MM.1S (cell line): ENCODE data around the gene TMEM184A.
A peak's percentile ranks its signal among the peaks of the same experiment; 100 is the strongest.

Source experiments
- DNase-seq: peaks from one replicate; pipeline ENCODE4 v3.0.0-alpha.2; 2015
- H2AFZ ChIP-seq: fragments of 300-600 bp; sonication (generic); 2 replicates; pipeline ENCODE4 v1.6.0; 2016; ENCODE audit warnings: antibody characterized with exemption, low read length
- H3F3A ChIP-seq: fragments of 300-600 bp; sonication (generic); 2 replicates; pipeline ENCODE4 v1.6.1; 2016; ENCODE audit warnings: mild to moderate bottlenecking, antibody characterized with exemption, low read length, moderate library complexity, mixed read lengths; ENCODE audit not compliant: insufficient read depth
- H3K27ac ChIP-seq: fragments of 300-600 bp; sonication (generic); 2 replicates; pipeline ENCODE4 v1.5.1; 2016; ENCODE audit warnings: mild to moderate bottlenecking, low read length
- H3K27me3 ChIP-seq: fragments of 300-600 bp; sonication (generic); replicated peaks from 2 replicates; pipeline ENCODE4 v1.6.0; 2016; ENCODE audit warnings: low read length; ENCODE audit not compliant: insufficient read depth
- H3K36me3 ChIP-seq: fragments of 300-600 bp; sonication (generic); replicated peaks from 2 replicates; pipeline ENCODE4 v1.6.1; 2016; ENCODE audit warnings: mild to moderate bottlenecking, low read length, mixed read lengths; ENCODE audit not compliant: insufficient read depth
- H3K4me1 ChIP-seq: fragments of 300-600 bp; sonication (generic); 2 replicates; pipeline ENCODE4 v1.6.1; 2016; ENCODE audit warnings: low read length, mixed read lengths
- H3K4me2 ChIP-seq: fragments of 300-600 bp; sonication (generic); 2 replicates; pipeline ENCODE4 v1.6.0; 2016; ENCODE audit warnings: low read depth, low read length
- H3K4me3 ChIP-seq: fragments of 300-600 bp; sonication (generic); 2 replicates; pipeline ENCODE4 v1.5.1; 2016; ENCODE audit warnings: low read length, mixed read lengths
- H3K79me2 ChIP-seq: fragments of 300-600 bp; sonication (generic); 2 replicates; pipeline ENCODE4 v1.6.1; 2016; ENCODE audit warnings: mixed run types, low read length, mixed read lengths
- H3K9ac ChIP-seq: fragments of 300-600 bp; sonication (generic); 2 replicates; pipeline ENCODE4 v1.6.1; 2016; ENCODE audit warnings: low read length, mixed read lengths
- H3K9me2 ChIP-seq: fragments of 300-600 bp; sonication (generic); replicated peaks from 2 replicates; pipeline ENCODE4 v1.6.1; 2016; ENCODE audit warnings: mild to moderate bottlenecking, low read length, mixed read lengths; ENCODE audit not compliant: insufficient read depth
- H3K9me3 ChIP-seq: fragments of 300-600 bp; sonication (generic); replicated peaks from 2 replicates; pipeline ENCODE4 v1.6.1; 2016; ENCODE audit warnings: mild to moderate bottlenecking, low read length, mixed read lengths; ENCODE audit not compliant: insufficient read depth
- H4K20me1 ChIP-seq: fragments of 300-600 bp; sonication (generic); 2 replicates; pipeline ENCODE4 v1.6.1; 2016; ENCODE audit warnings: mild to moderate bottlenecking, low read length, moderate library complexity, mixed read lengths; ENCODE audit not compliant: insufficient read depth
- EZH2 ChIP-seq: fragments of 300-600 bp; sonication (generic); optimal IDR thresholded peaks from 2 replicates; pipeline ENCODE3; 2017; ENCODE audit warnings: low read depth, mild to moderate bottlenecking, antibody characterized with exemption, low read length, mixed read lengths
- EZH2phosphoT487 ChIP-seq: fragments of 300-600 bp; sonication (generic); IDR thresholded peaks from 2 replicates; pipeline ENCODE4 v1.6.1; 2018; ENCODE audit warnings: antibody characterized with exemption, low read length
- TF ChIP-seq, protein P1 (sequence below): fragments of 300-600 bp; sonication (generic); IDR thresholded peaks from 2 replicates; pipeline ENCODE4 v1.5.1; 2016; ENCODE audit warnings: antibody characterized with exemption, low read length, mixed read lengths

TMEM184A gene

DNA sequence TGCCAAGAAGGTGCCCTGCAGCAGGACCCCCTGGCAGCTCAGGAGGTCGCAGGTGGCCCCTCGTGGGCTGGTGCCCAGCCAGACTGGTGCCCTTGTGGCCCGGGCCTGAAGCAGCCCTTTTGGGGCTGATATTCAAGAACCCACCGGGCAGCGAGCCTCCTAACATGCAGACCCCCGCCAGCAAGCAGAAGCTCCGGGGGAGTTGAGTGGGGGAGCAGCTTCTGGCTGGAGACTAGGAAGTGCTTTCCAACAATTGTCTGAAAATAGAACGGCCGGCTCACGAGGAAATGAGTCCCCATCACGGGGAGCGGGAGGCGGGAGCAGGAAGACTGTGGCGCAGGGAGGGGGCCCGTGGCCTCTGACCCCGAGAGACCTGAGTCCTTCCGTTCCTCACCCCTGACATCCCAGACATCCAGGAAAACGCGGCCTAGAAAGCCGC, 42.3 kb downstream of the TMEM184A start:
- Histone ChIP-seq H3K9me3 (no peaks in the 10 kb centered on the region), H3K9me2 (no peaks in the 10 kb centered on the region), H3K4me3 (no peak overlapping the region), H3K4me2 (no peak overlapping the region; the same call in 1 of the 2 replicates), H3K79me2 (no peaks in the 10 kb centered on the region), H3K27me3 (peaks cover 40% of the 10 kb centered on the region), H2AFZ (no peak overlapping the region), H3K4me1 (peaks cover 7% of the 10 kb centered on the region), H3K36me3 (no peaks in the 10 kb centered on the region), H4K20me1 (no peaks in the 10 kb centered on the region), H3K9ac (no peak overlapping the region), H3K27ac (no peak overlapping the region), H3F3A (no peaks in the 10 kb centered on the region)
- TF ChIP-seq, protein P1, sequence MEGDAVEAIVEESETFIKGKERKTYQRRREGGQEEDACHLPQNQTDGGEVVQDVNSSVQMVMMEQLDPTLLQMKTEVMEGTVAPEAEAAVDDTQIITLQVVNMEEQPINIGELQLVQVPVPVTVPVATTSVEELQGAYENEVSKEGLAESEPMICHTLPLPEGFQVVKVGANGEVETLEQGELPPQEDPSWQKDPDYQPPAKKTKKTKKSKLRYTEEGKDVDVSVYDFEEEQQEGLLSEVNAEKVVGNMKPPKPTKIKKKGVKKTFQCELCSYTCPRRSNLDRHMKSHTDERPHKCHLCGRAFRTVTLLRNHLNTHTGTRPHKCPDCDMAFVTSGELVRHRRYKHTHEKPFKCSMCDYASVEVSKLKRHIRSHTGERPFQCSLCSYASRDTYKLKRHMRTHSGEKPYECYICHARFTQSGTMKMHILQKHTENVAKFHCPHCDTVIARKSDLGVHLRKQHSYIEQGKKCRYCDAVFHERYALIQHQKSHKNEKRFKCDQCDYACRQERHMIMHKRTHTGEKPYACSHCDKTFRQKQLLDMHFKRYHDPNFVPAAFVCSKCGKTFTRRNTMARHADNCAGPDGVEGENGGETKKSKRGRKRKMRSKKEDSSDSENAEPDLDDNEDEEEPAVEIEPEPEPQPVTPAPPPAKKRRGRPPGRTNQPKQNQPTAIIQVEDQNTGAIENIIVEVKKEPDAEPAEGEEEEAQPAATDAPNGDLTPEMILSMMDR: no peak
- no peak for DNase-seq

DNA sequence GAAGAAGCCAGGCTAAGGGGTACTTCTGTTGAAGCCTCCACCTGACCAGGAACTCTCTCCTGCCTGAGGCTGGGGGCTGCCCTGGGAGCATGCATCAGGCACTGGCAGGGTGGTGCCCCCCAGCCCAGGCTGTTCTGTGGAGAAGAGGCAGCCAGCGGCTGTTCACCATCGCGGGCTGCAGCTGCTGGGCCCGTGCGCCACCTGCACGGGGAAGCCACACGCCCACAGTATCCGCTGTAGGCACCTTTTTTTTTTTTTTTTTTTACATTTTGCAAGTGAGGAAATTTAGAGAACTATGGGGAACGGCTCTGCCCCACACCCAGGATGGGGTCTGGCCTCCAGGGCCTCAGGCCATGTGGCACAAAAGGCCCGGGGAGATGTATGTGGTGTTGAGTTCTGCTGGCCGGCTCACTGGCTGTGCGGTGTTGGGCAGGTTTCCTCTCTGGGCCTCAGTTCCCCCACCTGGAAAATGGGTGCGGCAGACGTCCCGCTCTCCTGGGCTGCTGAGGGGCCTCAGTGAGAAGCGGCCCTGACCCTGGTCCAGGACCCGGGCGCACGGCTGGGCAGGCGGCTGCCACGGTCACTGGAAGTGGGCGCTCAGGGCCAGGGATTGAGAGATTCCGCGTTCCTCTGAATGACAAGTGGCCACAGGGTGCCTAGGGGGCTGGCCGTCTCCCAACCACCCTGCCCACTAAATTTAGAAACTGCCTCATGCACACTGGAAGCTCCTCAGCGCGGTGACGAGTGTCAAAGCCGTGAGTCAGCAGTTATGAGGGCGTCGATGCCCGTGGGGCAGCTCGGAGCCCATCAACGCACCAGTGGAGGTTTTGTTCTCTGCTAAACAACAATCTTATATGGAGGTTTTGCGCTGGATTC, 43.0 kb downstream of the TMEM184A start:
- Histone ChIP-seq H3K9ac (no peak overlapping the region), H2AFZ (peak overlapping the region; percentile 31; the same call in 1 of the 2 replicates), H4K20me1 (no peaks in the 10 kb centered on the region), H3K36me3 (no peaks in the 10 kb centered on the region), H3K27me3 (peaks cover 33% of the 10 kb centered on the region), H3F3A (no peaks in the 10 kb centered on the region), H3K4me3 (no peak overlapping the region), H3K79me2 (no peaks in the 10 kb centered on the region), H3K9me3 (no peaks in the 10 kb centered on the region), H3K4me1 (peaks cover 7% of the 10 kb centered on the region), H3K4me2 (peak overlapping the region; percentile 24), H3K27ac (no peak overlapping the region), H3K9me2 (no peaks in the 10 kb centered on the region)
- DNase-seq: peak; percentile 57
- TF ChIP-seq EZH2: no peak
- TF ChIP-seq, protein P1: no peak
- TF ChIP-seq EZH2phosphoT487: no peak

DNA sequence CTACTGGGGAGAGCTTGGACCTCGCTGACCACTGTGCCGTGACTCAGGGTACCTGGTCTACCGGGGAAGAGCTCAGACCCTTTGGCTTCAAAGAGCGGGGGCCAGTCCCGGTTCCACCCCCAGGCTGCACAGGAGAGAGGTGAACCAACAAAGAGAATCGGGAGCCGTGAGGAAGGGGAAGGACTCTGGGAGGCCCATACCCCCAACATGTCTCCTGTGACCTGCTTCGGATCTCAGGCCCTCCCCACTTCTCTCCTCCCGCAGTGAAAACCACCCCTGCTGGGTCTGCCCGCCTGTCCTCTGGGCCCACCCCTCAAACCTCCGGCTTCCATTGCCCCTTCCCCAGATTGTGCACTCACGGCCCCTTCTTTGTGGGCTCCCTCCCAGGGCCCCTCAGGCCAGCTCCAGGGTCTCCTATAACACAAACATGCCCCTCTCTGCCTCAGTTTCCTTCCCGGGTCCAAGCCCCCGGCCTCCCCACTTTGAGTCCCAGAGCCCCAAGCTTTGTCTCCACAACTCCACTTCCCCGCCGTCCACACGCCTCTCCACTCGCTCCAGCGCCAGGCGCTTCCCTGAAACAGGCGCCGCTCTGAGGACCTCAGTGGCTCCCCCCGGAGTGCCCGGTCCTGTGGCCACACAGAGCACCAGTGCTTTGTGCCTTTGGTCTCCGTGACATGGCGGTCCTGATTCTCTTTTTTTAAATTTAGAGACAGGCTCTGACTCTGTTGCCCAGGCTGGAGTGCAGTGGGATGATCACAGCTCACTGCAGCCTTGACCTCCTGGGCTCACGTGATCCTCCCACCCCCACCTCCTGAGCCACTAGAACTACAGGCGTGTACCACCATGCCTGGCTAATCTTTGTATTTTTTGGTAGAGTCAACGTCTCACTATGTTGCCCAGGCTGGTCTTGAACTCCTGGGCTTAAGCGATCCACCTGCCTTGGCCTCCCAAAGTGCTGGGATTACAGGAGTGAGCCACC, 44.3 kb downstream of the TMEM184A start:
- Histone ChIP-seq H3K9me3 (no peaks in the 10 kb centered on the region), H3K4me1 (peaks cover 7% of the 10 kb centered on the region), H3K9me2 (no peaks in the 10 kb centered on the region), H2AFZ (no peak overlapping the region), H3K4me3 (no peak overlapping the region), H3F3A (no peaks in the 10 kb centered on the region), H4K20me1 (no peaks in the 10 kb centered on the region), H3K9ac (no peak overlapping the region), H3K27me3 (peaks cover 21% of the 10 kb centered on the region; the same call in 1 of the 2 replicates), H3K27ac (no peak overlapping the region), H3K36me3 (no peaks in the 10 kb centered on the region), H3K4me2 (no peak overlapping the region), H3K79me2 (no peaks in the 10 kb centered on the region)
- no peak for DNase-seq
- no peak for TF ChIP-seq EZH2phosphoT487
- TF ChIP-seq EZH2: no peak
- TF ChIP-seq, protein P1: no peak
